MCF 10A (cell line): ENCODE results near the gene KCNMA1. TPM values are rescaled to one million over a fixed set of nuclear protein-coding genes. Genes with fewer than 3 reads are reported as not detected.

ENCODE experiments used
- BruUV-seq: library from RNA; stranded (reverse); fragments of 400-500 nt; replicated peaks from 2 replicates; lab custom pipeline; 2021; lab: Mats Ljungman, UMichigan
- CTCF ChIA-PET: fragments of 300-600 bp; sonication (Branson Sonifier 250); formaldehyde crosslinking; extraction: SDS; loops from one replicate; lab custom pipeline; 2021; ENCODE audit warnings: antibody characterized with exemption, inconsistent platforms; lab: Yijun Ruan, JAX
- POLR2A ChIA-PET: fragments of 300-600, 350-650 bp; sonication (Branson Sonifier 250); formaldehyde crosslinking; extraction: SDS; loops from one replicate; lab custom pipeline; 2020; ENCODE audit warnings: antibody characterized with exemption, inconsistent platforms; lab: Yijun Ruan, JAX
- DNase-seq: peaks from one replicate; pipeline ENCODE4 v3.0.0-alpha.2; 2018; ENCODE audit not compliant: unreplicated experiment
- H3K27ac Mint-ChIP-seq: one replicate; pipeline ENCODE4 v1.8.0; 2022; ENCODE audit warnings: mild to moderate bottlenecking, low read depth, mixed read lengths; ENCODE audit not compliant: unreplicated experiment
- H3K27me3 Mint-ChIP-seq: one replicate; pipeline ENCODE4 v1.8.0; 2022; ENCODE audit warnings: mixed read lengths; ENCODE audit not compliant: insufficient read depth, unreplicated experiment
- H3K36me3 Mint-ChIP-seq: one replicate; pipeline ENCODE4 v1.8.0; 2022; ENCODE audit warnings: mild to moderate bottlenecking, moderate library complexity, mixed read lengths; ENCODE audit not compliant: insufficient read depth, unreplicated experiment
- H3K4me1 Mint-ChIP-seq: one replicate; pipeline ENCODE4 v1.8.0; 2022; ENCODE audit warnings: mixed read lengths; ENCODE audit not compliant: insufficient read depth, unreplicated experiment
- H3K4me3 Mint-ChIP-seq: one replicate; pipeline ENCODE4 v1.8.0; 2022; ENCODE audit warnings: mild to moderate bottlenecking, moderate library complexity, mixed read lengths; ENCODE audit not compliant: unreplicated experiment
- H3K9me3 Mint-ChIP-seq: one replicate; pipeline ENCODE4 v1.8.0; 2022; ENCODE audit warnings: mixed read lengths; ENCODE audit not compliant: unreplicated experiment
- intact Hi-C: fragments of 100-400 bp; cut with micrococcal nuclease; formaldehyde crosslinking; loops from 2 replicates; pipeline ENCODE4 v1.14.1; 2022
- total RNA-seq: library from RNA; stranded (reverse); gene quantifications from 2 replicates; pipeline ENCODE4 v1.2.3, GENCODE V29; 2022
- TF ChIP-seq, protein P1 (sequence below): fragments of 200-600 bp; IDR thresholded peaks from one replicate; pipeline ENCODE4 v1.8.0; 2022; ENCODE audit warnings: antibody characterized with exemption, mild to moderate bottlenecking; ENCODE audit not compliant: unreplicated experiment

Gene KCNMA1
- total RNA-seq, 1 experiment from 2014 or later, result 7.5 TPM

DNA sequence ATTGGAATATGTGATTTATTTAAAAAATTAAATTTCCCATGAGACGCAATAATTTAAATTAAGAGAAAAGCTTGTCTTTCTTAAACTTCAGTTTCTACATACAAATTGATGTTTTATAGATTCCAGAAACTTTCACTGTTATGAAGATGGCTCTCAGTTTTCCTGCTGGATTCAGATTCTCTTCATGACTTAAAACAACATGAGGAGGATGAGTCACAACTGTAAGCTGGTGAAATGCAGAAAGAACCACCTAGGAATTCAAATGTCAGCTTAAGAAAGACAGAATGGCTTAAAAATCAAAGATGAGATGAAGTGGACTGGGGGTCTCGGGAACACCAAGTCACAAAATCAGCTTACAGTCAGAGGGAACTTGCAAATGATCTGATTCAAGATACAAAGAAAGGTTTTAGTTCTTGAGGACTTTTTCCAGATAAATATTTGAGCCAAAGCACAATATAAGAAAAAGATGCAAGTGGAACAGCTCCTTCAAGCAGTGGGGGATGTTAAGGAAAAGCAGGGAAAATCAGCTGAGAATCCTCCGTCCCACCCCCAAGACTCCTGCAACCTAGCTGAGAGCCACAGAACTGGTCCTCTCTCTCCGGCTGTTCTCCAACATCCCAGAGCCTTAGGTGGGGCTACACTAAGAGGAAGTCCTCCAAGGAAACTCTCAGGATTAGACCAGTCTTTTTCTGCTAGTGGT lies 279.8 kb downstream of the KCNMA1 start:
- Mint-ChIP-seq H3K36me3 (no peaks in the 10 kb centered on the region), H3K27ac (no peak overlapping the region), H3K27me3 (no peaks in the 10 kb centered on the region), H3K4me1 (peaks cover 36% of the 10 kb centered on the region), H3K9me3 (no peaks in the 10 kb centered on the region), H3K4me3 (no peak overlapping the region)
- no TSS peak for BruUV-seq
- DNase-seq, result peak; percentile 47
- POLR2A ChIA-PET, result interaction anchor here (0.5 to 2.1 kb wide), 3 partner anchors 14 to 554 kb away, joined by 3 to 6 read pairs (median 3); no protein-coding TSS in a partner anchor
- TF ChIP-seq, protein P1, sequence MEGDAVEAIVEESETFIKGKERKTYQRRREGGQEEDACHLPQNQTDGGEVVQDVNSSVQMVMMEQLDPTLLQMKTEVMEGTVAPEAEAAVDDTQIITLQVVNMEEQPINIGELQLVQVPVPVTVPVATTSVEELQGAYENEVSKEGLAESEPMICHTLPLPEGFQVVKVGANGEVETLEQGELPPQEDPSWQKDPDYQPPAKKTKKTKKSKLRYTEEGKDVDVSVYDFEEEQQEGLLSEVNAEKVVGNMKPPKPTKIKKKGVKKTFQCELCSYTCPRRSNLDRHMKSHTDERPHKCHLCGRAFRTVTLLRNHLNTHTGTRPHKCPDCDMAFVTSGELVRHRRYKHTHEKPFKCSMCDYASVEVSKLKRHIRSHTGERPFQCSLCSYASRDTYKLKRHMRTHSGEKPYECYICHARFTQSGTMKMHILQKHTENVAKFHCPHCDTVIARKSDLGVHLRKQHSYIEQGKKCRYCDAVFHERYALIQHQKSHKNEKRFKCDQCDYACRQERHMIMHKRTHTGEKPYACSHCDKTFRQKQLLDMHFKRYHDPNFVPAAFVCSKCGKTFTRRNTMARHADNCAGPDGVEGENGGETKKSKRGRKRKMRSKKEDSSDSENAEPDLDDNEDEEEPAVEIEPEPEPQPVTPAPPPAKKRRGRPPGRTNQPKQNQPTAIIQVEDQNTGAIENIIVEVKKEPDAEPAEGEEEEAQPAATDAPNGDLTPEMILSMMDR, result no peak
- intact Hi-C loops, result loop anchor here (1.0 kb wide), 1 partner anchor 35 kb away; no protein-coding TSS in a partner anchor
- CTCF ChIA-PET, result interaction anchor here (0.6 to 1.2 kb wide), 5 partner anchors 10 to 60 kb away, joined by 3 to 4 read pairs (median 3); no protein-coding TSS in a partner anchor

DNA sequence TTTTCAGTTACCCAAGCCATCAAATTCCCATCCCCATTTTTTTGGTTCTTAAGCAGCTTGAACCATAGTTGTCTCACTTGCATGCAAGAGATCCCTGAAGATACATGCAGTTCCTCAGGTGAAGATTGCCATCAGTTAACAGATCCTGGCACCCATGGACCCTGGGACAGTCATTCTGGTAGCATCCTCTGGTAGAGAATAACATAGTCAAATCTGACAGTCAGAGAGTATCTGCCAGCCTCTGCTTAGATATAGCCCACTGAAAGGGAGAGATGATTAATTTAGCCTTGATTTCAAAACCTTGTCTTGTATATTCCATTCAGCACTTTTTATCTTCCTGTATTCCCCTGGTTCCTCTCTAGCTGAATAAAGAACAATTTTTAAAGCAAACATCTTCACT lies 280.4 kb downstream of the KCNMA1 start:
- TF ChIP-seq, protein P1, result no peak
- POLR2A ChIA-PET, result interaction anchor here (0.7 to 2.1 kb wide), 3 partner anchors 14 to 107 kb away, joined by 3 to 6 read pairs (median 3); no protein-coding TSS in a partner anchor
- H3K4me1 Mint-ChIP-seq, result peaks cover 42% of the 10 kb centered on the region
- no peak overlapping the region for H3K27ac Mint-ChIP-seq
- CTCF ChIA-PET, result interaction anchor here (0.6 to 1.2 kb wide), 5 partner anchors 11 to 59 kb away, joined by 3 to 4 read pairs (median 3); no protein-coding TSS in a partner anchor
- no peaks in the 10 kb centered on the region for H3K27me3 Mint-ChIP-seq
- H3K36me3 Mint-ChIP-seq, result no peaks in the 10 kb centered on the region
- intact Hi-C loops, result loop anchor here (1.0 kb wide), 1 partner anchor 35 kb away; no protein-coding TSS in a partner anchor
- no peak for DNase-seq
- H3K4me3 Mint-ChIP-seq, result no peak overlapping the region
- no TSS peak for BruUV-seq
- no peaks in the 10 kb centered on the region for H3K9me3 Mint-ChIP-seq

DNA sequence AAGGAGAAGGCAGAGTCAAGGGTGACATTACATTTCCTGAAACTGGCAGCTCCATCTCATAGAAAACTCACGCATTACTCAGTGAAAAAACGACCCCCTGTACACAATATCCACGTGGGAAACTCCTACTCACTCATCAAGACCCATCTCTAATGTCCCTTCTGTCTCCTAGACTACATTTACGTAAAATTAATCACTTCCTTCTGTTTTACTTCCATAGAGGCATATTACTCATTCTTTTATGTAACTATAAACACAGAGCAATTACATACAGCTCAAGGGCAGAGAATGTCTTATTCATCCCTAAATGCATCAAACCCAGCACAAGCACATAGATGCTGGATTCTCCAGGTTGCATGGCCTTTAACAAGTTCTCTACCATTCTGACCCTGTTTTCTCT lies 281.8 kb downstream of the KCNMA1 start:
- Mint-ChIP-seq H3K27ac (no peak overlapping the region), H3K27me3 (no peaks in the 10 kb centered on the region), H3K4me1 (peaks cover 54% of the 10 kb centered on the region), H3K36me3 (no peaks in the 10 kb centered on the region), H3K4me3 (no peak overlapping the region), H3K9me3 (no peaks in the 10 kb centered on the region)
- ChIA-PET CTCF (interaction anchor here (0.7 to 1.4 kb wide), 2 partner anchors 35 to 107 kb away, joined by 3 to 9 read pairs; no protein-coding TSS in a partner anchor), POLR2A (interaction anchor here (0.8 to 2.1 kb wide), 3 partner anchors 16 to 187 kb away, joined by 3 to 6 read pairs (median 3); no protein-coding TSS in a partner anchor)
- peak; percentile 63 for DNase-seq
- TF ChIP-seq, protein P1, result no peak
- intact Hi-C loops, result no loop called here
- BruUV-seq, result no TSS peak

DNA sequence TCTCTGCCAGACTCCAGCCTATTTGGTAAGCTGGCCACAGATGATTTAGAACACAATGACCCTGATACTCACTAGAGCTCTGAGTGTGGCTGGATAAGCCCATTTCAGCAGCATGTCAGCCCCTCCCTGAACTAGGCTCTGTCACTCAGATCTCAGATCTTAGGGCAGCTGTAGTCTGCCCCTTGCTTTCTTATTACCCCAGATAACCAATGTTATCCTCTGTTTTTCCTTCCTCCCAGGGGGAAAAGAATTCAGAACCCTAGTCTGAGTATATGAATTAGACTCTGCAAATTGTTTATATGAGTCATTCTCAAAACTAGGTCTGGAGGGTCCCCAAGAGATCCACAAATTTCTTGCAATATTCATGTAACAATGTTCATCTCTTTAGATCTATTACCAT lies 286.2 kb downstream of the KCNMA1 start:
- intact Hi-C loops, result no loop called here
- Mint-ChIP-seq H3K4me1 (peaks cover 37% of the 10 kb centered on the region), H3K27ac (no peak overlapping the region), H3K27me3 (no peaks in the 10 kb centered on the region), H3K9me3 (no peaks in the 10 kb centered on the region), H3K36me3 (no peaks in the 10 kb centered on the region), H3K4me3 (no peak overlapping the region)
- peak; percentile 20 for DNase-seq
- CTCF ChIA-PET, result interaction anchor here (0.6 kb wide), 1 partner anchor 247 kb away, joined by 3 read pairs; no protein-coding TSS in a partner anchor
- TF ChIP-seq, protein P1, result no peak
- no TSS peak for BruUV-seq
- POLR2A ChIA-PET, result interaction anchor here (0.6 kb wide), 1 partner anchor 191 kb away, joined by 3 read pairs; no protein-coding TSS in a partner anchor
